Chondrocyte (in vitro differentiated cells): ENCODE results near the gene CEP131. TPM values are rescaled to one million over a fixed set of nuclear protein-coding genes. Genes with fewer than 3 reads are reported as not detected.

Source experiments
- DNase-seq: peaks from one replicate; pipeline ENCODE4 v3.0.0; 2021; ENCODE audit warnings: mixed read lengths, low spot score
- H3K27ac Mint-ChIP-seq: one replicate; pipeline ENCODE4 v1.8.0; 2021; ENCODE audit warnings: mild to moderate bottlenecking, moderate library complexity, mixed read lengths; ENCODE audit not compliant: unreplicated experiment
- H3K27me3 Mint-ChIP-seq: 2 replicates; pipeline ENCODE4 v1.8.0; 2021; ENCODE audit warnings: low read depth, mixed read lengths
- H3K36me3 Mint-ChIP-seq: 2 replicates; pipeline ENCODE4 v1.8.0; 2021; ENCODE audit warnings: low read depth, mixed read lengths
- H3K4me1 Mint-ChIP-seq: 2 replicates; pipeline ENCODE4 v1.8.0; 2021; ENCODE audit warnings: low read depth, mild to moderate bottlenecking, mixed read lengths
- H3K4me3 Mint-ChIP-seq: one replicate; pipeline ENCODE4 v1.8.0; 2021; ENCODE audit warnings: mild to moderate bottlenecking, moderate library complexity, mixed read lengths; ENCODE audit not compliant: unreplicated experiment
- H3K9me3 Mint-ChIP-seq: 2 replicates; pipeline ENCODE4 v1.8.0; 2021; ENCODE audit warnings: low read depth, mixed read lengths
- total RNA-seq: library from RNA; stranded (reverse); gene quantifications from 3 replicates; pipeline ENCODE4 v1.2.1, GENCODE V29; 2021
- TF ChIP-seq, protein P1 (sequence below): fragments of 200-600 bp; sonication (generic); IDR thresholded peaks from 2 replicates; pipeline ENCODE4 v1.5.0; 2021; ENCODE audit warnings: antibody characterized with exemption, mild to moderate bottlenecking, moderate library complexity

The CEP131 gene
- total RNA-seq, 1 donor from 2014 or later, result 8.2 TPM

DNA sequence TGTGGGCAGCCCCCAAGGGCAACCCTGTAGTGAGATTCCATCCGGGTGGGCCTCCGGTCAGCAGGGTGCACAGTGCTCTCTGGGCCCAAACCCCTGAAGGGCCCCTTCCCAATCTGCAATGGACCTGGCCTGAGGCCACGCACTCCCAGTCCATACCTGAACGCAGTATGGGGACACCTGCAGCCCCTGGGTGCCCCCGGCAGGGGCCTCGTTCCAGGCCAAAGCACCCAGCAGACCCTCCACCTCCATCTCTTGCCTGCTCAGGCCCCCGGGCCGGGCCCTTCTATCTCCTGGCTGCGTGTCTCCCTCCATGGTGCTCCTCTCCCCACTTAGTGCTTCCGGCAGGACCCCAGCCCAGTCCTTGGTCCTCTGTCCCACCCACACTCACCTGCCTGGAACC is 39.4 kb downstream of the CEP131 start:
- no peak overlapping the region for H3K4me3 Mint-ChIP-seq
- no peaks in the 10 kb centered on the region for H3K4me1 Mint-ChIP-seq
- no peaks in the 10 kb centered on the region for H3K9me3 Mint-ChIP-seq
- no peak for DNase-seq
- no peaks in the 10 kb centered on the region for H3K36me3 Mint-ChIP-seq
- H3K27me3 Mint-ChIP-seq, result no peaks in the 10 kb centered on the region
- no peak overlapping the region for H3K27ac Mint-ChIP-seq
- TF ChIP-seq, protein P1, sequence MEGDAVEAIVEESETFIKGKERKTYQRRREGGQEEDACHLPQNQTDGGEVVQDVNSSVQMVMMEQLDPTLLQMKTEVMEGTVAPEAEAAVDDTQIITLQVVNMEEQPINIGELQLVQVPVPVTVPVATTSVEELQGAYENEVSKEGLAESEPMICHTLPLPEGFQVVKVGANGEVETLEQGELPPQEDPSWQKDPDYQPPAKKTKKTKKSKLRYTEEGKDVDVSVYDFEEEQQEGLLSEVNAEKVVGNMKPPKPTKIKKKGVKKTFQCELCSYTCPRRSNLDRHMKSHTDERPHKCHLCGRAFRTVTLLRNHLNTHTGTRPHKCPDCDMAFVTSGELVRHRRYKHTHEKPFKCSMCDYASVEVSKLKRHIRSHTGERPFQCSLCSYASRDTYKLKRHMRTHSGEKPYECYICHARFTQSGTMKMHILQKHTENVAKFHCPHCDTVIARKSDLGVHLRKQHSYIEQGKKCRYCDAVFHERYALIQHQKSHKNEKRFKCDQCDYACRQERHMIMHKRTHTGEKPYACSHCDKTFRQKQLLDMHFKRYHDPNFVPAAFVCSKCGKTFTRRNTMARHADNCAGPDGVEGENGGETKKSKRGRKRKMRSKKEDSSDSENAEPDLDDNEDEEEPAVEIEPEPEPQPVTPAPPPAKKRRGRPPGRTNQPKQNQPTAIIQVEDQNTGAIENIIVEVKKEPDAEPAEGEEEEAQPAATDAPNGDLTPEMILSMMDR, result no peak

DNA sequence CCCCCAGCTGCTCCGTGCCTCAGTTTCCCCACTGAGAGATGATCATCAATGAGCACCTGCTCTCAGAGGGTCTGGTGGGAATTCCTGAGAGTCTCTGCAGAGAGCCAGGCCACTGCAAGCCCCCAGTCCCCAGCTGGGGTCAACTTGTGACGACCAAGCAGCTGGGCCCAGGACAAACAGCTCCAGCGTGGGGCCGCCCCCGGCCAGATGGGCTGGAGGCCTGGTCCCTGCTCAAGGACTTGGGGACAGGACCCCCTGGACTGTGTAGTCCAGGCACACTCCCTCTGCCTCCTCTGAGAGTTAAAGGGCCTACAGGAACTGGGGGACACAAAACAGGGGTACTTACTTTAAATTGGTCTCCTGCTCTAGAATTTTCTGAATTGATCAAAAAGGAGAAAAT is 40.2 kb downstream of the CEP131 start:
- Mint-ChIP-seq H3K27me3 (no peaks in the 10 kb centered on the region), H3K9me3 (no peaks in the 10 kb centered on the region), H3K36me3 (no peaks in the 10 kb centered on the region), H3K4me1 (no peaks in the 10 kb centered on the region), H3K4me3 (no peak overlapping the region), H3K27ac (no peak overlapping the region)
- no peak for DNase-seq
- TF ChIP-seq, protein P1, result no peak

DNA sequence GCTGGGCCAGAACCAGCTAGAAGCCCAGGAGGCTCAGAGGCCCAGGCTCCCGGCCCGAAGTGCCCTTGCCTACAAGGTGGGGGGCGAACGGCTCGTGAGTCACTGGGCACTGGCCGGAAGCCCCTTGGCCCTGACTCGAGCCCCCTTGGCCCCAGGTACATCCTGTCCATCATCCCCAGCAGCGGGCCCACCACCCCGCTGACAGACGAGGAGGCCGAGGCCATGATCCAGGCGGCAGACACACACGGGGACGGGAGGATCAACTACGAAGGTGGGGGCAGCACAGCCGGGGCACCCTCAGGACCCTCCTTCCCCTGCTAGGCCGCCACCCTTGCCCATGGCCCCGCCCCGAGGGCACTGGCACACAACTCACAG is 41.0 kb downstream of the CEP131 start:
- Mint-ChIP-seq H3K27ac (no peak overlapping the region), H3K4me3 (no peak overlapping the region), H3K36me3 (no peaks in the 10 kb centered on the region), H3K27me3 (no peaks in the 10 kb centered on the region), H3K9me3 (no peaks in the 10 kb centered on the region), H3K4me1 (no peaks in the 10 kb centered on the region)
- TF ChIP-seq, protein P1, result no peak
- no peak for DNase-seq

DNA sequence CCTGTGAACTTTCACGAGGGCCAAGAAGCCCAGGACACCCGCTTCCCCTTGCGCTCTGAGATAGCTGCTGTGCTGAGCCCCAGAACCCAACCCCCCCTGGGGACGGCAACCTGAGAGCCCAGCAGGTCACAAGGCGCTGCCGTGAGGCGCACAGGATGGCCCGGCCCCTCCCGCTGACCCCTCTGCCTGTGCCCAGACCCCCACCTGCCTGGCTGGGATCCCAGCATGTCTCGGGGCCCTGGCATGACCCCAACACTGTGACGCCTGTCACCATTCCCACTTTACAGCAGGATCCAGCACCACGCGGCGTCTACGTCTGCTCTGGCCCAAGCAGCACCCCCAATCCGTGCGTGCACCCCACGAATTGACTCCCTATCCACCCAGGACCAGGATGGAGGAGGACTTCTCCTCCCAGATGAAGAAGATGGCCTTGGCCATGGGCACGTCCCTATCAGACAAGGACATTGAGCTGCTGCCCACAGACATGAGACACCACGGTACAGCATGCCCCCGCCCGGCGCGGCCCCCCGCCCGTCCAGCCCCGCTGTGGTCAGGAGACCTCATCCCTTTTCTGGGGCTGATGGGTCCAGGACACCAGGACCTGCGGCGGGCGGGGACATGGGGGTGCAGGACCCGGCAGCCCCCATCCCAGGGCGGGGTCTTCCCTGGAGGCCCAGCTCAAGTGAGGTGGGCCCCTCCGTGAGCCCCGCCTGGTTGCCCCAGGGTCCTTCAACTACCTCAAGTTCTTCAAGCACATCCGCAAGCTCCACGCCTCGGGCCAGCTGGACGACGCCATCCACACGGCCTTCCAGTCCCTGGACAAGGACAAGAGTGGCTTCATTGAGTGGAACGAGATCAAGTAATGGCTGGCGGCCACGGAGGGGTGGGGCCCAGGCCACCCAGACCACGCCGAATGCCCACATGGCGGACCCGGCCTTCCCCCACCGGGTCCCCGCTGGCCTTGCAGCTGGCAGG is 41.6 kb downstream of the CEP131 start:
- no peaks in the 10 kb centered on the region for H3K4me1 Mint-ChIP-seq
- no peaks in the 10 kb centered on the region for H3K27me3 Mint-ChIP-seq
- TF ChIP-seq, protein P1, result no peak

DNA sequence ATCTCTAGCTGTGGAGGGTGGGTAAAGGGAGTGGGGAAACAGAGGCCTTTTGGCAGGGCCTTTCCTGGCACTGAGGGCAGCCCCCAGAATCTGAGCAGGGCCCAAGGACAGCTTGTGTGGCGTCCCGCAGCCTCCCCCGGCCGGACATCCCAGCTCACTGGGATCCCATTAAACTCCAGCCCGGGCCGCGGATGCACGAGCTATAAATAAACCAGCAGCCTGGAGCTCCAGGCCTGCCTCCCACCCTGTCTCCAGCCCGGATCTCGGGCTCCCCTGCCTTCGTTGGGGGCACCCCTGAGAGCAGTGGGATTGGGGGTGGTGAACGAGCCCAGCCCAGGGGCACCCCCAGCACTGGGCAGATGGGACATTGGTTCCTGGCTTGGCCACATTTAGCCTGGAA is 42.9 kb downstream of the CEP131 start:
- H3K9me3 Mint-ChIP-seq, result peaks cover 11% of the 10 kb centered on the region
- H3K4me1 Mint-ChIP-seq, result no peaks in the 10 kb centered on the region
- H3K27me3 Mint-ChIP-seq, result no peaks in the 10 kb centered on the region
- peaks cover 1% of the 10 kb centered on the region for H3K36me3 Mint-ChIP-seq
- no peak overlapping the region for H3K27ac Mint-ChIP-seq
- no peak overlapping the region for H3K4me3 Mint-ChIP-seq
- DNase-seq, result no peak
- TF ChIP-seq, protein P1, result no peak

More for the DNA sequence above, 41.6 kb downstream of the CEP131 start:
- peaks cover 1% of the 10 kb centered on the region for H3K36me3 Mint-ChIP-seq
- no peak for DNase-seq
- H3K4me3 Mint-ChIP-seq, result no peak overlapping the region
- no peak overlapping the region for H3K27ac Mint-ChIP-seq
- no peaks in the 10 kb centered on the region for H3K9me3 Mint-ChIP-seq
